Liver (tissue), 3 donors: ENCODE results near the gene POFUT2.

Source experiments
- CTCF ChIP-seq: fragments of 150-350 bp; IDR thresholded peaks from 2 replicates; pipeline ENCODE4 v1.5.1; 2017; ENCODE audit warnings: improper control_type of control experiment, low read depth, low read length; ENCODE audit not compliant: missing input control
- GABPA ChIP-seq, 2 donors: IDR thresholded peaks in 1 of 2; conservative IDR thresholded peaks in 1 of 2; 2 replicates each; pipeline ENCODE4 v1.6.1; 2016; ENCODE audit warnings: antibody characterized with exemption in 2 of 2, mild to moderate bottlenecking in 1 of 2, moderate library complexity in 1 of 2
- JUND ChIP-seq, 2 donors: IDR thresholded peaks; 2 replicates each; pipeline ENCODE4 v1.6.1; 2016; ENCODE audit warnings: antibody characterized with exemption in 2 of 2
- RAD21 ChIP-seq, 2 donors: IDR thresholded peaks; 2 replicates each; pipeline ENCODE4 v1.6.1; 2016; ENCODE audit warnings: antibody characterized with exemption in 2 of 2, mild to moderate bottlenecking in 2 of 2
- REST ChIP-seq: IDR thresholded peaks from 2 replicates; pipeline ENCODE4 v1.6.1; 2016; ENCODE audit warnings: antibody characterized with exemption, mild to moderate bottlenecking
- SP1 ChIP-seq: IDR thresholded peaks from 2 replicates; pipeline ENCODE4 v1.6.1; 2018; ENCODE audit warnings: antibody characterized with exemption, mild to moderate bottlenecking
- YY1 ChIP-seq: IDR thresholded peaks from 2 replicates; pipeline ENCODE4 v1.6.1; 2016; ENCODE audit warnings: antibody characterized with exemption, mild to moderate bottlenecking
- TF ChIP-seq, protein P1 (sequence below): IDR thresholded peaks from 2 replicates; pipeline ENCODE4 v1.6.1; 2016; ENCODE audit warnings: antibody characterized with exemption
- TF ChIP-seq, protein P2 (sequence below): IDR thresholded peaks from 2 replicates; pipeline ENCODE4 v1.6.1; 2016; ENCODE audit warnings: antibody characterized with exemption
- donor health status: healthy.
- donor health status: healthy.

DNA sequence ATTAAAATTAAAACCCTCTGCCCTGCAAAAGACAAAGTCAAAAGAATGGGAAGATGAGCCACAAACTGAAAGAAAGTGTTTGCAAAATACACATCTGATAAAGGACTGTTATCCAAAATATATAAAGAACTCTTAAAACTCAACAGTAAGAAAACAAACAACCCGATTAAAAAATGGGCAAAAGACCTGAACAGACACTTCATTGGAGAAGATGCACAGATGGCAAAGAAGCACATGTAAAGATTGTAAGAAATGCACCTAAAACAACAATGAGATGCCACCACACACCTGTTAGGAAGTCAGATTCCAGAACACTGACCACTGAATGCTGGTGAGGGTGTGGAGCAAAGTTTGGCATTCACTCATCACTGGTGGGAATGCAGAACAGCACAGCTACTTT is 24.6 kb upstream of the POFUT2 start:
- TF ChIP-seq CTCF (no peak), REST (no peak), RAD21 (IDR thresholded peaks at IDR 0.05) (no peak), JUND (IDR thresholded peaks at IDR 0.05) (no peak), GABPA (IDR thresholded peaks at IDR 0.05 in 1 of 2, conservative IDR thresholded peaks at IDR 0.05 in 1 of 2) (no peak), YY1 (no peak), SP1 (no peak)
- TF ChIP-seq, protein P1, sequence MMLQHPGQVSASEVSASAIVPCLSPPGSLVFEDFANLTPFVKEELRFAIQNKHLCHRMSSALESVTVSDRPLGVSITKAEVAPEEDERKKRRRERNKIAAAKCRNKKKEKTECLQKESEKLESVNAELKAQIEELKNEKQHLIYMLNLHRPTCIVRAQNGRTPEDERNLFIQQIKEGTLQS = no peak
- TF ChIP-seq, protein P2, sequence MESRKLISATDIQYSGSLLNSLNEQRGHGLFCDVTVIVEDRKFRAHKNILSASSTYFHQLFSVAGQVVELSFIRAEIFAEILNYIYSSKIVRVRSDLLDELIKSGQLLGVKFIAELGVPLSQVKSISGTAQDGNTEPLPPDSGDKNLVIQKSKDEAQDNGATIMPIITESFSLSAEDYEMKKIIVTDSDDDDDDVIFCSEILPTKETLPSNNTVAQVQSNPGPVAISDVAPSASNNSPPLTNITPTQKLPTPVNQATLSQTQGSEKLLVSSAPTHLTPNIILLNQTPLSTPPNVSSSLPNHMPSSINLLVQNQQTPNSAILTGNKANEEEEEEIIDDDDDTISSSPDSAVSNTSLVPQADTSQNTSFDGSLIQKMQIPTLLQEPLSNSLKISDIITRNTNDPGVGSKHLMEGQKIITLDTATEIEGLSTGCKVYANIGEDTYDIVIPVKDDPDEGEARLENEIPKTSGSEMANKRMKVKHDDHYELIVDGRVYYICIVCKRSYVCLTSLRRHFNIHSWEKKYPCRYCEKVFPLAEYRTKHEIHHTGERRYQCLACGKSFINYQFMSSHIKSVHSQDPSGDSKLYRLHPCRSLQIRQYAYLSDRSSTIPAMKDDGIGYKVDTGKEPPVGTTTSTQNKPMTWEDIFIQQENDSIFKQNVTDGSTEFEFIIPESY = no peak
